ENCODE results near the gene MLLT6.

MLLT6 gene

DNA sequence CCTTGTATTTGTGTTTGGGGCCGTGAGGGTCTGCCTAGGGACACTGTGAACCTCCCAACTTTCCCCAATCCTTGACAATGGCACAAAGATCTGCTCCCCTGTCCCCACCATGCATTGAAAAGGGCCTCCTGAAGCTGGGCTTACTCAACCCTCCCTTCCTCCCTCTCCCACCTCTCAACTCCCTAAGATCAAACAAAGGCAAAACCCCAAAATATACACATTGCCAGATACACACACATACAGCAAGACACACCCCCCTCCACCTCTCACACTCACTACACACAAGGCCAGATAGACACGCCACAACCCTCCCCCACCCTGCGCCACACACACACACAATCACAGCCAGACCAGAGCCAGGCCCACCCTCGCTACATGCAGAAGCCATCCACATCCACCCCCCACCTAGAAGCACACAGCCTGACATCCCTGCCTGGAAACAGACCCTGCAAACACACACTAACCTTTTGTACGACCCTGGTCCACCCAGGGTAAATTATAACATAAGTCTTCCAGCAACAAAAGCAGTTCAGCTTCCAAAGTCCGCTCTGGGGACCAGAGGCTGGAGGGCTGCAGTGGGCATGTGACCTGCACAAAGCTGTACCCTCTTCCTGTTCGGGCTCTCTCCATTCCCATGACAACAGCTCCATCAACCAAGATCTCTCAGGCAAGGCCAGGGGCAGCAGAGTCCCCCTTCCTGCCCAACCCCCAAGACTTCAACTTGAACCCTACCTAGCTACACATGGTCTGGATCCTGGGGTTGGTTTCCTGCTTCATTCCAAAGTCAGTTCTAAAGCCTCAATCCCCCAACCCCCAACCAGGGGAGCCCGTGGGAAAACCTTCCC, 41.2 kb downstream of the MLLT6 start:
- DNase-seq, result no peak

DNA sequence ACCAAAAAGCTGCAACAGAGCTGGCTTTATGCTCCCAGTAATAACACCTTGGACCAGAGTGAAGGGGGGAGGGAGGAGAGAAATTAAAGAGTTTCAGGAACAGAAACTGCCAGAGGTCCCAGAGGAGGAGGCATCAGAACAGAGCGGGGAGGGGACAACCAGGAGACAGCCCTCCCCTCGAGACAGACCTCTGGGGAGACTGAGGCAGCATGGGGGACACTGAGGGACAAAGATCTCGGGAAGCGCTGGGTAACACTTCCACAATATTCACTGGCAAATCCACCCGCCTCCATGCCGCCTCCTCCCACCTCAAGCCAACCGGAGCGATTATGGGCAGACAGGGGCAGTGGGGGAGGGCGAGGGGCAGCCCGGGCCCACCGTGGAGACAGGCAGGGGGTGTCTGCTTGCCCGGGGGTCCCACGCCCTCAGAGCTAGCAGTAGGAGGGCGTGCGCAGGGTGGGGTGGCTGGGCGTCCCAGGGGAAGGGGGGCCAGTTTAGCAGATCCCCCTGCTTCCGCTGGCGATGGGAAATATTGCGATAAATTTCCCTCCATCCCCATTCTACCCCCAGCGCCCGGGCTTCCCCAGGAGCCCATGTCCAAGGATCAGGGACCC, 41.9 kb downstream of the MLLT6 start:
- DNase-seq, result no peak

DNA sequence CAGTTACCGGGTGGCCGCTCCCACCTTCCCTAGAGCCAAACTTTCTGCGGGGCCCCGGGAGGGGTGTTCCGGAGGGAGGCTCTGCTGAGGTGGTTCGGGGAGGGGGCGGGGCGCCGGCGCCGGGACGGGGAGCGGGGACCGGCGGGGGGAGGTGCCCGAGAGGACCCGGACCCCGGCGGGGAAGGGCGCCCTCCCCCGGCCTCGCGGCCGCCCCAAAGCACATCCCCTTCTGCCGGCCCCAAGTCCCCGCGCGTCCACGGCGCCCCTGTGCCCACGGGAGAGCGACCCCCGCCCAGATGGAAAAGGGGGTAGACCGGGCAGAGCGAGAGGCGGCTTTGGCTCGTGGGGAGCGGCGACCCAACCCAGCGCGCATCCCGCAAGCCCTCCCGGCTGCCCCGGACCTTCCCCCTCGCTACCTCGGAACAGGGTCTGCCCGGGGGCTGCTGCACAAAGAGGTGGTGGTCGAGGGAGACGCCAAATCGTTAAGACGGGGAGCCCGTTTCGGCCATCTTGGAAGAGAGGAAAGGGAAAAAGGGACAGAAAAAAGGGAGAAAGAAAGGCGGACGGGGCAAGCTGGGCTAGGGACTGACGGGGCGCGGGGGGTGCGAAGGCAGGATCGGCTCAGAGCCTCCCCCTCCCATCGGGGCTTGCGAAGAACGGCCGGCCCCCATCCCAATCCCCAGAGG, 42.5 kb downstream of the MLLT6 start:
- DNase-seq, result no peak

DNA sequence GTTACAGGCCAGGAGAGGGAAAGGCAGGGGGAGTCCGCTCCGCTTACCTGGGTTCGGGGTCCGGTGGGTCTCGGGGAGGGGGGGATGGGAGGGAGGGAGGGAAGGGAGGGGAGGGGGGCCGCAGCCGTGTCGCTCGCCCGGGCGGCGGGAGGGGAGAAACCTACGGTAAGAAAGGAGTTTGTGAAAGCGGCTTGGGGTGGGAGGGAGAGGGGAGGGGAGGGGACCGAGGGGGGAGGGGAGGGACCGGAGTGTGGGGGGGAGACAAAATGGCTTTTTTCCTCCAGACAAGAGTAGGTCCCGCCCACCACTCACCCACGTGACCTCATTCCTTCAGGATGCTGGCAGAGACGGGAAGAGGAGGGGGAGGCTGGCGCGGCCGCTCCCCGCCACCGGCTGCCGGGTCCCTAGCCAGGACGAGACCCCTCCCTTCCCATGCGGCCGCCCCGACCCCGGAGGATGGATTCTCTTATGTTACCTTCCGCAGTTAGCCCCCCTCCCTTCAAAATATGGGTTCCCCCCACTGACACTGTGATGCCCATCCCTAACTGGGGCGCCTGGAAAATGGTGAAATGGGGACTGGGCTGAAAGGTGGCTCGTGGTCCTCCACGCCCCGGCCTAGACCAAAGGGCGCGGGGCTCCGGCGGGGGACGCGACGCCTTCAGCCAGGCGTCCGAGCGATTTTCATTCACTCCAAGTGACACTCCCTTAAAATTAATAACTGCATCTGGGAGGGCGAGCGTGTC, 43.2 kb downstream of the MLLT6 start, which contains the start of gene PCGF2:
Gene PCGF2, minus strand, starts transcription at position 188 of the 743 bp plus-strand sequence. CDS start 7,934 bp downstream, outside the sequence.
- DNase-seq, result peak; percentile 18

DNA sequence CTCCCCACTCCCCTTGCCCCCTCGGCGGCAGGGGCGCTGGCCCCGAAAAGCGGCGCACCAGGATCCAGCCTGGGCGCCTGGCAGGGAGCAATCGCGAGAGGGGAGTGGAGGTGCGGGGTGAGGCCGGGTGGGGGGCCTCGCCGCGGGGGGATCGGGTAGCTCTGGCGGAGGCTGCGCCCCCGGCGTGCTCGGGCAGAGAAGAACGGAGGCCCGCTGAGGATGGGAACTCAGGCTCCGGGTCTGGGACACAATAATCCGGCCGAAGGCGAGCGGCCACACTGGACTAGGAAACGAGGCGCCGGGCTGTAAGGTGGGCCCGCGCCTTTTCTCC, 43.8 kb downstream of the MLLT6 start:
- no peak for DNase-seq

DNA sequence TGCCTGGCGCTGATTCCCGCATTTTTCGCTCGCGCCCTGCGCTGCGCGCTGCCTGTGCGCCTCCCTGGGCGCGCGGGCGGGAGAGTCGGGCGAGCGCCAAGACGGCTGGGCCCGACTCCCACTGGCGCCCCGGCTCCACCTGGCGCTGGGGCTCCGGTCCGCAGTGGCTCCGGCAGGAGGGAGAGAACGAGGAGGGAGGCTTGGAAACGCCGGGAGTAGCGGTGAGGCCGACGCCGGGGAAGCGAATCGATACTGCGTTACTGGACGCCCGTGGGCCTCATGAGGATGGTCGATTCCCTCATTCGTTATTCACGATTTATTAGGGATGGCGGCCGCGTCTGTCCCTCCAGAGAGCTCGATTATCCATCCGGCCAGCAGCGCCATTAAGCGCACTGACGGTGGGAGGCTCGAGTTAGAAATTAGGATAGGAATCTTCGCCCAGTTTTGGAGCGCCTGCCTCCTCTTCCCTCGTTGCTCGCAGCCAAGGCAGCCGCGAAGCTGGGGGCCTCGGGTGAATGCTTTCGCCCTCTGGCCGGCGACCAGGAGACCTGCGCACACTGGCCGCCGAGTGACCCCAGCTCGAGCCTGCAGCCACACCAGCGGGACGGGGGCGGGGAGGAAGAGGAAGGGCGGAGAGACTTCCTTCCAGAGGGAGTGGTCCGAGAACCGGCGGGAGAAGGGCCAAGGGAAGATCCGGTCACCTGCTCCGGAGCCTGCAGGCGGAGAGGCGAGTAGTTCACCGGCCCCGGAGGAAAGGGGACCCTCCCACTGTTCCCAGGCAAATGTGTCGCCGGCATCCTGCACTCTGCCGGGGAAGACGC, 44.4 kb downstream of the MLLT6 start:
- no peak for DNase-seq

DNA sequence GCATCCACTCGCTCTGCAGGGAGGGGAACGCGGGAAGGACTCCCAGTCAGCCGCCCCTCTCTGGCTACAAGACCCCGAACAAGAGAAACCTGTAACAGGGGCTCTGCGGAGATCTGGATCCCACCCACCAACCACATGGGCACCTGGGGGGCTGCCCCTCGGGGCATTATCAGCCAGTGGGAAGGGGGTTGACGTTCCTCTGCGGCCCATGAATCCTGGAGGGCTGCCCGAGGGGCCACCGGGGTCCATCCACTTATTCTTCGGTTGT, 44.9 kb downstream of the MLLT6 start:
- DNase-seq, result no peak

DNA sequence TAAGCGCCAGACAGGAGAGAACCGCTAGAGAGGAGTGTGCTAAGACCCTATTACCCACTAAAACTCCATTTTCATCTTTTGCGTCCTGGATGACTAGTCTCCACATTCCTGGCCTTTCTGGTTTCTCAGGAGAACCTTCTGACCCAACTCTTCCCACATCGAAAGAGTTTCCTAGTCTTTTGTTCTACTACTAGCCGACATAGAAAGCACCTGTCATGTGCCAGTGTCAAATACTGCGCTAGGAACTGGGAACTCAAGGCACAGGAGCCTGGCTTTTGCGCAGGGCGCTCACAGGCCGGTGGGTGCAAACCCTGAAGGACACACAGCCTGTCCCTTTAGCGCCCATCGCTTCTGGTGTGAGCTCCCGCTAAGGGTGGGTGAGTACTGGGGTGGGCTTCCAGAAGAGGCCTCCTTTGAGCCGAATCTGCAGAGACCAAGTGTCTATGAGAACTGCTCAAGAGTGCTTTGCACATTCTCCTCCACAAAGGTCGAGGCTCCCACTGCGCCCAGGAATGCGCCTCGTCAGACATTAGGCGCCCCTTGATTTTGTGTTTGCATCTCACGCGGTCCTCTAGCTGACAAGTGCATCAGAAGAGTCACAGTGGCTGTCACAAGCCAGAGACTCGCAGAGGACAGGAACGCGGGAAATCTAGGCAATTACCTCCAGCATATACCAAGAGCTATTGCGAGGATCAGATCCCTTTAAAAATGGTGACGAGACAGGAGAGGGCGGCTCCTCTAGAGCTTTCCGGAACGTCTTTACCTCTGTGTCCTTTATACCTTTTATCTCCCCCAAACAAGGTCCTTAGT, 45.4 kb downstream of the MLLT6 start:
- no peak for DNase-seq

DNA sequence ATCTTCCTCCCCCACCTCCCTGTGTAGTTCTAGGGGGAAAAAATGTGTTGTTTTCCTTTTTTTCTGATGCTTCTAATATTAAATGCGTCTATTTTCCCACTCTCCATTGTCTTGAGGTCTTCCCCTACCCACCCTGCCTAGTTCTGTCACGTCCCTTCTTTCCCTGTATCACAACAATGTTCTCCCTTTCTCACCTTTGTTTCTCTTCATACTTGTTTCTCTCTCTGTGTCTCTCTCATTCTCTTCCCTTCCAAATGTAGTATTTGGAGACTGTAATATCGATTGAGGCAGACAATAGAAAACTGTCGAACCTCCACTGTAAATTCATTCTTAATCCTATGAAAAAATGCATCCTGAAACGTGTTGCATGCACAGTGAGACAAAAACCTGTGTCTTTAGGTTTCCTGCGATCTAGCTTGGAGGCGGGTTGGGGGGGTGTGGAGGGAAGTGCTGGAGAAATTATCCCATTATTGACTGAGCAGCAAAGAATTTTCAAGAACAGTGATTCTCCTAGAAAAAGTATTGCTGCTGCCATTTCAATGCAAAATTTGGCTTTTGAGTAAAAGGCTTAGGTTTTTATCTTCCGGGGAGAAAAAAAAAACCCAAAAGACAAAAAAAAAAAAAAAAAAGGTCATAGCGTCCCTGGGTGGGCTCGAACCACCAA, 46.2 kb downstream of the MLLT6 start:
- DNase-seq, result no peak

DNA sequence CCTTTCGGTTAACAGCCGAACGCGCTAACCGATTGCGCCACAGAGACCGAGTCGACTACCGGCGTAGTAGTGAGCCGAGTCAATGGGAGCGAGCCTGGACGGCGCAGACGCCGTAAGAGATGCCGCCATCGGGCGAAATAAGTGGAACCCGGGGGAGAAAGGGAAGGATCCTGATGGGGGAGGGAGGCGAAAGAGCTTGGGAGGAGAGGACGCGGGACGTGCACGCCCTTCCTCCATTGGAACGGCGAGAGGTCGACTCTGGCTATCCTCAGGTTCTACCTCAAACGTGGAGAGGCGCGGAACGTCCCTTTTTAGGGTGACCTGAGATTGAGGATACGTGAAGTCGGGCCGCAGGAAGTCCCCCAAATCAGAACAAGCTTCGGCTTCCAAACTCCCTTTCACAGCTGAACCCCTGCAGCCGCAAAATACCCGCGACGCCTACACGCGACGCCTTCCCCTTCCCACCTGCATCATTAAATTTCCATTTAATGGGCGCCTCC, 46.8 kb downstream of the MLLT6 start:
- DNase-seq, result peak; percentile 71

DNA sequence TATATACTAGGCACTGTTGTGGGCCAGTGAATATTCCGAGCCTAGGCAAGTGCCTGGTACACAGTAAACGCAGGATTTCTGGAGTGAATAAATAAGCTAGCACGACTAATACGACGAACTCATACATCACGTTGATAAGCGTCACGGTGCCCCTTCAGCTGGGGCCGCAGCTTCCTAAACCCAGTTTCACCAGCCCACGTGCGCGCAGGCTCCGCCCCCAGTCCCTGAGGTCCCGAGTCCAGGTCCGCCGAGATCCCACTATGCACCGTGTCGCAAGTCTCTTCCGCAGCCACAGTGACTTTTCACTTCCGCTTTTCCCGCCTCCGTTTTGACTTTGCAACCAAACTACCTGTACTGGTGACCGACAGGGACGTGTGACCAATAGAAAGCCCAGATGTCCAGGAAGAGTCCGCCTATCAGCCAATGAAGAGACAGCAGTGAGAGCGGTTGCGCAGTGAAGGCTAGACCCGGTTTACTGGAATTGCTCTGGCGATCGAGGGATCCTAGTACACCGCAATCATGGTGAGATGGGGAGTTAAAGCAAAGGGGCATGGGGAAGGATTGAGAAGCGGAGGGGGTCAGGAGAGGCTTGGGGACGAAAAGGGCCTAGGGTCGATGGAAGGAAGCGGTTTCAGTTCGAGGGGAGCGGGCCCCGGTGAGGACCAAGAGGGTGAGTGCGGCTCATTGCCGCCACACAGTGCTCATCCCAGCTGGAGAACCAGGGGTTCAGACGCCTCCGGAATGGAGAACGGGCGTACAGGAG, 47.4 kb downstream of the MLLT6 start, which contains the start of gene PSMB3:
Gene PSMB3, plus strand, starts transcription at position 434 of the 763 bp plus-strand sequence. Its CDS starts 86 bp downstream, at position 520.
- peak; percentile 96 for DNase-seq

DNA sequence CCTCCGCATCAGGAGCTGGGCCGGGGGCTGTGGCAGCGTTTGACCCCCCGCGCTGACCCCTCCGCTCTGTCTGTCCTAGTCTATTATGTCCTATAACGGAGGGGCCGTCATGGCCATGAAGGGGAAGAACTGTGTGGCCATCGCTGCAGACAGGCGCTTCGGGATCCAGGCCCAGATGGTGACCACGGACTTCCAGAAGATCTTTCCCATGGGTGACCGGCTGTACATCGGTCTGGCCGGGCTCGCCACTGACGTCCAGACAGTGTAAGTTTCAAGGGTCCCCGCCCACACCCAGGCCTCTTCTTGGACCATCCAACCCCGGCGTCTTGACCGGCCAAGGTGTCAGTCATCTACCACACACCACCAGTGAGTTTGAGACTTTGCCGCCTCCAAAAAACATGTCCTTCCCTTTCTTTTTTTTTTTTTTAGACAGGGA, 48.0 kb downstream of the MLLT6 start:
- DNase-seq, result no peak

DNA sequence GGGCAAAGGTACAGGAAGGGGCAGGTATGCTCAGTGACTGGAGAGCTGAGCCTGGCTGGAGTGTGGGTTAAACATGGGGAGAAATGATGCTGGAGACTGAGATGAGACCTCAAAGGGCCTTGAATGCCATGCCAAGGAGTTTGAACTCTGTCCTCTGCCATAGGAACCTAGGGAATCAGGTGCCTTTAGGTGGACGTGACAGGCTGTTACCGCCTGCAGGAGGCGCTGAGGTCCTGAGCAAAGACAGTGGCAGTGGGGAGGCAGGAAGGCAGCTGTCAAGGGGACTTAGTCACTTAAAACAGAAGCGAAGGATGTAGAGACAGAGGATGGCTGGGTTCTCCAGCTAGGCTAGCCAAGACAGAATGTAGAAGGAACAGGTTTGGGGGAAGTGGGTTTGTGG, 56.5 kb downstream of the MLLT6 start:
- DNase-seq, result no peak

DNA sequence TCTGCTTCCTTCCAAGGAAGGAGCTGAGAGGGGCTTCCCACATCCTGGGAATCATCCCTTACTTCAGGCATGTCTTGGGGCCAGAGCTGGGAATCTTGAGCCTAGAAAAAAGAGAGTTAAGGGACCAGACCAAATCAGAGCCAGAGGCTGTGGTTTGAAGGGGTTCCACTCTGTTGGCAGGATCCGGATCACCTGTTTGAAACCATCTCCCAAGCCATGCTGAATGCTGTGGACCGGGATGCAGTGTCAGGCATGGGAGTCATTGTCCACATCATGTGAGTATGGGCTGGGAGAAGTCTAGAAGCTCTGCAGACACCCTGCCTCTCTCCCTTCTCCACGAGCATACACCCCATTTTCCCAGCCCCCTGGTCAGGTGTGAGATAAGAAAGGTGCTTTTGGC, 57.2 kb downstream of the MLLT6 start:
- no peak for DNase-seq

DNA sequence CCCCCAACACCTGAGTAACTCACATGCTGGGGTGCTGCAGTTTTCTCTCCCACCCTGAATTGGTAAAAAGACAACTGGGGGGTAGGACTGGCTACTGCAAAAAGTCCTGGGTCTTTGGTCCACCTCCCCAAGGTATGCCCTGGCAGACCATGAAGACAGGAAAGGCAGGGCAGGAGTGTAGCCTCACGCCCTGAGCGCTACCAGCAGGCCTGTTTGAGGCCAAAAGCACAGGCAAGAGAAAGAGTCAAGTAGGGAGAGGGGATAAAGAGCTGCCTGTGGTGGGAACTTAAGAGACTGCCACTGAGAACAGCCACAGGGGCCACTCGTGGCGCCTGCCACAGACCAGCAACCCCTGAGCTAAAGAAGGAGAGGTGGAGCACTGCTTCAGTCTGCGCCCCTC, 61.3 kb downstream of the MLLT6 start:
- no peak for DNase-seq

DNA sequence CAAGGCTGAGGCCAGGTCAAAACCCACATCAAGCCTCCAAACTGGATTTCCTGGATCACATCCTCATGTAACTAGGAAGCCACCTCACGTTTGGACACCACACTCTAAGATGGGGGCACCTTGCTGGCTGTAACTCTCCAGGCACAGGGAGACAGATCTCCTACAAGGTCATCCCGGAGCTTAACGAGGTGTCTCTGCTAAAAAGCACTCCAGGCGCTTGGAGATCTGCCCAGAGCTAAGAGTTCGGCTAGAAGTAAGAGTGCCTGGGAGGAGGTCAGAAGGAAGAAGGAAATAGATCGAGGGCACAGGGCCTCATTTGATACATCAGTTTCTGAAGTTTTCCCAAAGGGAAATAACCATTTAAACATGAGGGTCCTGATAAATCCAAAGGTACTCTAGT, 63.3 kb downstream of the MLLT6 start:
- DNase-seq, result no peak

DNA sequence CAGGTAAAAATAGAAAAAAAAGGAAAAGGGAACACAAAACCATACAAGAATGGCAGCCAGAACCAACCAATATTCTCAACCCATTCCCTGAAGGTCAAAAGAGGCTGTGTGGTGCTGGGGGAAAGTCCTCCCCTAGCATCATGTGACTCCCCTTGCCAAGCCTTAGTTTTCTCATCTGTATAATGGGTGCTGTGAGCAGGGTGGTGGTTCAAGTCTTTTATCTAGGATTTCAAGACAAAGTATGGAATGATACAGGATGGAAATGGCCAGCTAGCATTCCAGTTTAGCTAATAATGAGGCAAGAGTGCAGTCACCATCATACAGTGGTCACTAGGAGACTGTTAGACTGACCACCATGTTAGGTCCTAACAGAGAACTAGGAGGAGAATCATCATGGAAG, 68.2 kb downstream of the MLLT6 start:
- no peak for DNase-seq

DNA sequence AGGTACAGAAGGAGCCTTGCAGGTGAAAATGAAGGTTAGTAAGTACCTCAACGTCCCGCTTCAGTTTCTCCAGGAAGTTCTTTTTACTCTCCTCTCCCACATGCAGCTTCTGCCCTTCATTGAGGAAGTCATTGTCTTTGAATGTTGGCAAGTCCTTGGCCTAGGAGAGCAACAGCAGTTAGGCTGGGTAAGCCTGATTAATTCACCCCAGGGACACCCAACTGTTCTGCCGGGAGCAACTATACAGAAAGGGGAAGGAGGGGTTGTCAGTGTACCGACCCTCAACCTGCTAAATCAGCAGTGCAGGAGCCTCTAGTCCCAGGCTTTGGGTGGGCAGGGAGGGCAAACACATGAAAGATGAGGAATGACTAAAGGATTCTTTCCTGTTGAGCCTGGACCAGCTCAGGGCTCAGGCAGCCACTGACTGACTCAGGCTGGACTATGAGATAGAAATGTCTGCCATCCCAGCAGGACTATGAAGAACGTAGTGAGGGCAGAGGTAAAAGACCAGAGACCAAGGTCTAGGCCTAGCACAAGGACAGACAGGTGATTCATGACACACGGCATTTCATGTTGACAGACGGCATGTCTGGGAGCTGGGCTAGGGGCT, 72.7 kb downstream of the MLLT6 start:
- no peak for DNase-seq
